IPS-NIHi11 (cell line): ENCODE results near the gene RREB1.
A peak's percentile ranks its signal among the peaks of the same experiment; 100 is the strongest.

Experiments used
- DNase-seq: peaks from one replicate; pipeline ENCODE4 v3.0.0; 2012; ENCODE audit warnings: mixed read lengths, low spot score

RREB1 gene

DNA sequence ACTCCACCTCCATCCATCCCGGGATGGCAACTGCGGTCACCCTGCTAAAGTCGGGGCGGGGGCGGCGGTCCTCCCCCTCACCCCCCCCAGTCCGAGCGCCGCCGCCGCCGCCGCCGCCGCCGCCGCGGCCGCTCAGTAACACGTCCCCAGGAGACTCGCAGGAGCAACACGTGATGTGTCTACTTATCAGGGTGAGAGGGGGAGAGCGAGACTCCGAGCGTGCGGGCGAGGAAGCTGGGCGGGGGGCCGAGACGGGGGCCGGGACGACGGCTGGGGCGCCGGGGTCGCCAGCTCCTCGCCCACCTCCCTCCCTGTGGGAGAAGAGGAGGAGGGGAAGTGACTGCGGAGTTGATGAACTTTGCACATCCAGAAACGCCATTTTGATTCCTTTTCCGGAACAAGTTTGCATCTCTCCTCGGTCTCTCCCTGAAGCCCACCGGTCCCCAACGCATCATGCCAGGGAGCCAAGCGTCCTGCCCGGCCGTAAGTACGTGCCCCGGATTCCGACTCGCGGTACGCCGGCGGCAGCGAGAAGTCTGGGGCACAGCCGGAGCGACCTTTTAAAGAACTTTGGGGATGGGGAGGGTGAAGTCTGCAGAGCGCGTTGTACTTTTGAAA, at the start of gene RREB1:
Gene RREB1 (plus strand): TSS at position 384 of the 618 bp plus-strand sequence. CDS start 73,951 bp downstream, outside the sequence.
- DNase-seq, result peak; percentile 77

DNA sequence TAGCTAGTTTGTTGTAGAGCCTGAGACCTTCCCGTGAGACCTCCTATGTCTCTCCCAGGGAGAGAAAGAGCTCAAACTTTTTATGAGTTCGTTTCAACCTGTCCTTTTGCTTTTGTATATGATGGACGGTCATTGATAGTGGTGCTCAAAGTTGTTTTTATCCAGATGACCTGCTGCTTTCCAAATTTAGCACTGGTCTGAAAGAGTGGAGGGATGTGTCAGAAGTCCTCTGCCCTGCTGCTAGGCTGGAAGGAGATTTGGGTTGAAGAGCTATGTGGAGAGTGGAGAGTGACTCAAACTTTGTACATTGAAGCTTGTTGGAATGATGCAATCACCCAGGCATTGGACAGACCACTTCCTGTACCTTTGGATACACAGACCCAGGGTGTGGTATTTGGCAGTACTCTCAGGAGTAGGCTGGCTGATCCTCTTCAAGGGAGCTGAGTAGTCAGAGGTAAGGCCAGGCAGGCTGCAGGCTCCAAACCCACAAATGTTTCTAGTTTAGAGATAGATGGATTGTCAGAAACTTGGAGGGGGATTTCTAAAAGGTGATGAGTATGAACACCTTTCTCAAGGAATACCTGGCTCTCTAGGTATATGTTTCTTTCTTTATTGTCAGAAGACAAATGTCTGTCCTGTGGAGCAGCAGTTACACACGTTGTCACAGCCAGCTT, 49.4 kb upstream of the RREB1 start:
- DNase-seq, result peak; percentile 33

DNA sequence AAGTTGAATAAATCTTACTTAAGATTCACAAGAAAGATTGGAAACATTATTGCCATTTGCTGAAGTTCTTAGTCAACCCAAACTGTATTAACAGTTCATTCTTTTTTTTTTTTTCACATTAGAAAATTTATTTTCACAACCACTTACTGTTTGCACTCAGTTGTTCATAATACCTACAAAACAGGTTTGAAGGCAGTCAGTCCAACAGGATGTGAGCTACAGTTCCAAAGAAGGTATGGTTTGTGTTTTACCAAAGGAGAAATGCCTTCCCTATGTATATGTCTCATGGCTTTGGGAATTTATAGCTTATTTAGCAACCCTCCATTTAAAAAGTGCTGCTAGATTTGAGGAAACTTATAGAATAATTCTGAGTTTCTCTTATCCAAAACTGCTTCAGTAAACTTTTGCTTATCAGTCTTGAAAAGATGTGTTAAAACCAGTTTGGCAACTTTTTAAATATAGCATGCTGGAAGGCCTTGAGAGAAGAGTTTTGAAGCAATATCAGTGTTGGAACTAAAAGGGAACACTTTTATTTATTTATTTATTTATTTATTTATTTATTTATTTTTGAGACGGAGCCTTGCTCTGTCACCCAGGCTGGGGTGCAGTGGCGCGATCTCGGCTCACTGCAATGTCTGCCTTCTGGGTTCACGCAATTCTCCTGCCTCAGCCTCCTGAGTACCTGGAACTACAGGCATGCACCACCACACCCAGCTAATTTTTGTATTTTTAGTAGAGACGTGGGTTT, 46.8 kb upstream of the RREB1 start:
- no peak for DNase-seq

GRCh38 chr6:7062451-7063162, 45.2 kb upstream of the RREB1 start:
- no peak for DNase-seq

GRCh38 chr6:7067305-7067704, 40.5 kb upstream of the RREB1 start:
- DNase-seq, result no peak

DNA sequence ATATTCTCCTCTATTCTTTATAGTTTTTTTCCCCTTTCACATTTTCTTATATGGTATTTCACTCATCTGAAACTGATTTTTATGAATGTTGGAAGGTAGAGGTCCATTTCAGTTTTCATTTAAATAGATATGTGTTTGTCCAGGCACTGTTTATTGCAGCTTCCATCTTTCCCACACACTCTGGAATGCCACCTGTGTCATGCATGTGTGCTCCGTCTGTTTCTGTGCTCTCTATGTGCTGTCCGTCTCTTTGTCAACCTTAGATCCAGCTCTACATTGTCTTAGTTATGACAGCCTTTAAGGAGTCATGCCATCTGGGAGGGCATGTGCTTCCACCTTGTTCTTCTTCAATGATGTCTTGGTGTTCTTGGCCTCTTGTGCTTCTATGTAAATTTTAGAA, 36.4 kb upstream of the RREB1 start:
- no peak for DNase-seq

GRCh38 chr6:7073082-7073820, 34.5 kb upstream of the RREB1 start:
- DNase-seq, result no peak

DNA sequence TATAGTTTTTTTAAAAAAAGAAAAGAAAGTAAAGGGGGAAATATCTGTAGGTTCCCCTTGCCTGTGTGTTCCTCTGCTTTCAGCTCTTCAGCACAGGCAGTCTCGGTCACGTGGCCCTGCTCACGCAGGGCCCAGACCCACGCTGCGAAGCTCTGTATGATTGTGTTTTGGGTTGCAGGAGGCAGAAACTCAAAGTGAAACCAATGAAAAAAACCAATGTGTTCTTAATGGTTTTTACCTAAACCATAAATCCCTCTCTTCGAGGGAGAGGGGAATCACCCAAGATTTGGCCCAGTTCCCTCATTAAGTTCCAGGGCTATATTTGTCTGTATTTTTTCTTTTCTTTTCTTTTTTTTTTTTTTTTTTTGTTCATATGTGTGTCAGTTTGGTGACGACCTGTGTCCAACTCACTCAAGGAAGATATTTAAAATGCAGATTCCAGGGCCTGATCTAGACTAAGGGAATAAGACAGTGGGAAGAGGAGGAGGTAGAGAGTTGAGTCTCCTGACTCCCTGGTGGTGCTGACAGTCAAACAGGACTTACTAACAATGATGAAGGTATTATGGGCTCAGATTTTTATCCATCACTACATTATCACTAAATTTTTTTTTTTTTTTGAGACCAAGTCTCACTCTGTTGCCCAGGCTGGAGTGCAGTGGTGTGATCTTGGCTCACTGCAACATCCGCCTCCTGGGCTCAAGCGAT, 33.8 kb upstream of the RREB1 start:
- no peak for DNase-seq

GRCh38 chr6:7074870-7075269, 32.9 kb upstream of the RREB1 start:
- no peak for DNase-seq

DNA sequence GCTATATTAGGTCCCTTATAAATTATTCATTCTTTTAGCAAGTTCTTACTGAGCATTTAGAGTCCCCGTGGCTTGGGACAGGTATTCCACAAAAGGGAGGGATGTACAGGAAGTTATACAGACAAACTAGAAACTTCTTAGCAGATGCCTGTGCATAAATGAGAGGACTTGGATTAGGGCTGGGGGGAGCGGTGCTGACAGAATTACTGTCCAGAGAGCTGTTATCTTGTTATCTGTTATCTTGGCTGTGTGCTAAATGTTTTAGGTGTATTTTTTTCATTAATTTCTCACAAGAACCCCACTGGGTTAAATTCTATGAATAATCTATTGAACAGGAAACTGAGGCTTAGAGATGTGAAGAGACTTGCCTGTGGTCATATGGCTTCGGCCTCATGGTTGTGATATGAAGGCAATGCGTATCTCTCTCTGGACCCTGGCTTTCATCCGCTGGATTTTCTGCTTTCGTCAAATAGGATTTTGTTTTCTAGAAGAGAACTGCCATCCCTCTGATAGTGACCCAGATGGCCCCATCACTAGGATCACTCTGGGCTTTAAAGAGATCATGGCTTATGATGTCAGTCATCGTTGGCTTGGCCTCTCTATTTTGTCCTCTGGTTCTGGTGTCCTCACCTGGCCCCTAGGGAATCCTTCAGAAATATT, 32.3 kb upstream of the RREB1 start:
- no peak for DNase-seq

DNA sequence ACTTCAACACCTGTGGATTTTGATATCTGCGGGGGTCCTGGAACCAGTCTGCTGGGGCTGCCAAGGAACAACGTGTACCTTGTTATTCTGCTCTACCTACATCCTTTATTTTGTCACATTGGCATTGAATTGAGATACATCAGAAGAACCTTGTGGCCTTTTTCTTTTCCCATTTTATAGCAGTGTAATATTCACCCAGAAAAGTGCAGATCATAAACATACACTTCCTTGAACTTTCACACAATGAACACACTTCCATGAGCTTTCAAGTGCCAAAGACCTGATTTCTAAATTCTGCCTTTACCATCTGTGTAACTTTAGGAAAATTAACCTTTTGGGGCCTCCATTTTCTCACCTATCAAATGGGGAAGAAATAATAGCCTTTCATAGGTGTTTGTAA, 29.9 kb upstream of the RREB1 start:
- no peak for DNase-seq

DNA sequence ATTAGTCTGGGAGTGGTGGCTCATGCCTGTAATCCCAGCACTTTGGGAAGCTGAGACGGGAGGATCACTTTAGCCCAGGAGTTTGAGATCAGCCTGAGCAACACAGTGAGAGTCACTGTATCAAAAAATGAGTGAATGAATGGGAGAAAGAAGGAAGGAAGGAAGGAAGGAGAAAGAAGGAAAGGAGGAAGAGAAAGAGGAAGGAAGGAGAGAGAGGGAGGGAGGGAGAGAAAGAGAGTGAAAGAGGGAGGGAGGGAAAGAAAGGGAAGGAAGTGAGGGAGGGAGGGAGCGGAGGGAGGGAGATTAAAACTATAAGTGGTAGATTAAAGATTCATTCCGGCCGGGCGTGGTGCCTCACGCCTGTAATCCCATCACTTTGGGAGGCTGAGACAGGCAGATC, 28.9 kb upstream of the RREB1 start:
- DNase-seq, result no peak

- DNase-seq, result no peak
These were observed 27.4 kb upstream of the RREB1 start for GRCh38 chr6:7080311-7080710.

DNA sequence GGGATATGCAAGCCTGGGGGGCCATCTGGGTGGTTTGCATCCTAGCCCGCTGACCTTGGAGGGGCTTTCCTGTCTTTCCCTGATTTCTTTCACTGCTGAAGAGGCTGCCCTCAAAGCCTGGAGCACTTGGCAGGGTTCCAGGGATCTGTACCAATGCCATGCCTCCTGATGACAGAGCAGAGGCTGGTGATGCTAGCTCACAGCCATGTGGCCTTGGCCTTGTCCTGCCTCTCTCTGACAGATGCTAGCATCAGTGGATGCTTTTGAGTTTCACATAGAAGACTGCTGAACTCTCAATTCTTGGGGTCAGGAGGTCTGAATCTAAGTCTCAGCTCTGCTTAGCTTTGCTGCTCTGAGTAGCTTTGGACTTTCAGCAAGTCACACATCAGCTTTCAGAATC, 21.9 kb upstream of the RREB1 start:
- DNase-seq, result no peak

- DNase-seq, result no peak
These were observed 21.3 kb upstream of the RREB1 start for GRCh38 chr6:7086488-7086887.

DNA sequence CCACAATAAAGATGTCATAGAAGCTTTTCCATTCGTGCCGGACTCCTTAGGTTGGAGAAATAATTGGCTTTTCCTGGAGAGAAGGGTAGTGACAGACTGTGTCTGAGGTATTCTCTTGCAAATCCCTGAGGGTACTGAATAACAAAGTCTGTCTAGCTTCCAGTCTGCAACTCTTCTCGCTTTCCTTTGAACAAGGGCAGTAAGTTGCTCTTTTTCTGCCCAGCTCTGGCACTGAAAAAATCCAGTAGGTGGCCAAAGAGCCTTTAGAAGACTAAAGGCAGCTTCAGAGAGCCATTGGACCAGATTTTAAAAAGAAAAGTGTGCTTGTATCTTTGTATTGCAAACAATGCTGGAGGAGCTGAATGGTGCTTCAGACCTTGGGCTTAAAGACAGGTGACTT, 20.7 kb upstream of the RREB1 start:
- DNase-seq, result peak; percentile 48

- no peak for DNase-seq
These were observed 20.2 kb upstream of the RREB1 start for GRCh38 chr6:7087491-7087979.

DNA sequence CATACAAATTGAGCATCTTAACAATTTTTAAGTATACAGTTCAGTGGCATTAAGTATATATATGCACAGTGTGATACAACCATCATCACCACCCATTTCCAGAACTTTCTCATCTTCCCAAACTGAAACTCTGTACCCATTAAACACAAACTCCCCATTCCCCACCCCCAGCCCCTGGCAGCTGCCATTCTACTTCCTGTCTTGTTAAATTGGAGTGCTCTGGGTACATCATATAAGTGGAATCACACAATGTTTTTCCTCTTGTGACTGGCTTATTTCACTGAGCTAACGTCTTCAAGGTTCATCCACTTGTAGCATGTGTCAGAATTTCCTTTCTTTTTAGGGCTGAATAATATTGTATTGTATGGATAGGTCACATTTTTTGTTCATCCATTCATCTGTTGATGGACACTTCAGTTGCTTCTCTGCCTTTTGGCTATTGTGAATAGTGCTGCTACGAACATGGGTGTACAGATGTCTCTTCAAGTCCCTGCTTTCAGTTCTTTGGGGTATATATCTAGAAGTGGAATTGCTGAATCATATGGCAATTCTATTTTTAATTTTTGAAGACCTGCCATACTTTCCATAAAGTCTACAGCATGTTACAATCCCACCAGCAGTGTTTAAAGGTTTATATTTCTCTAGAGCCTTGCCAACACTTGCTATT, 19.6 kb upstream of the RREB1 start:
- no peak for DNase-seq

GRCh38 chr6:7098993-7099392, 8.8 kb upstream of the RREB1 start:
- DNase-seq, result no peak
